HepG2 (cell line): ENCODE results near the gene SPARC. TPM values are rescaled to one million over a fixed set of nuclear protein-coding genes. Genes with fewer than 3 reads are reported as not detected.

Experiments used
- ATAC-seq: fragments of 200-7000 bp; cut with Tn5 transposase; 3 replicates; pipeline ENCODE4 v1.9.1; 2020; ENCODE audit warnings: mild to moderate bottlenecking, moderate library complexity
- BruUV-seq: library from RNA; stranded (reverse); fragments of 400-500 nt; replicated peaks from 2 replicates; lab custom pipeline; 2021; lab: Mats Ljungman, UMichigan
- CTCF ChIA-PET: fragments of 300-600 bp; formaldehyde crosslinking; extraction: SDS; loops from one replicate; lab custom pipeline; 2021; ENCODE audit warnings: low total read pairs, inconsistent platforms, low intra/inter-chr PET ratio; lab: Yijun Ruan, JAX
- POLR2A ChIA-PET: fragments of 350-600 bp; sonication (Branson Sonifier 250); formaldehyde crosslinking; loops from one replicate; lab custom pipeline; 2020; ENCODE audit warnings: antibody characterized with exemption, inconsistent platforms; lab: Yijun Ruan, JAX
- DNase-seq: peaks from one replicate; pipeline ENCODE4 v3.0.0-alpha.2; 2015; ENCODE audit warnings: low spot score
- FAIRE-seq: peaks from 3 replicates; lab custom pipeline; 2011; peaks lifted over from hg19 to GRCh38; lab: Jason Lieb, UNC
- H2AFZ ChIP-seq: one replicate; pipeline ENCODE4 v1.6.1; 2011; ENCODE audit warnings: low read length, inconsistent platforms
- H3K27ac ChIP-seq: fragments of 300-600 bp; 3 replicates; pipeline ENCODE4 v1.8.0; 2011; ENCODE audit warnings: mixed run types, mild to moderate bottlenecking, mixed read lengths, low read length, inconsistent platforms; ENCODE audit not compliant: insufficient read depth; ENCODE audit errors: extremely low read length
- H3K27me3 ChIP-seq, 2 experiments: fragments of 200-600 bp in 1 of 2; 2 replicates in 1 of 2; 3 replicates in 1 of 2; pipeline versions ENCODE4 v1.6.0 to v1.8.0; 2011; ENCODE audit warnings: low read length in 2 of 2, mild to moderate bottlenecking in 2 of 2, moderate library complexity in 2 of 2, inconsistent platforms in 1 of 2; ENCODE audit not compliant: insufficient read depth in 2 of 2, control insufficient read depth in 1 of 2
- H3K36me3 ChIP-seq, 2 experiments: fragments of 200-600 bp in 1 of 2; replicated peaks in 1 of 2; 2 replicates in 1 of 2; 3 replicates in 1 of 2; pipeline versions ENCODE4 v1.5.1 to v1.8.0; 2011; ENCODE audit warnings: low read length in 2 of 2, inconsistent platforms in 1 of 2; ENCODE audit not compliant: insufficient read depth in 2 of 2, control insufficient read depth in 1 of 2
- H3K4me1 ChIP-seq: 2 replicates; pipeline ENCODE4 v1.5.1; 2012; ENCODE audit warnings: low read length, inconsistent platforms; ENCODE audit not compliant: insufficient read depth
- H3K4me2 ChIP-seq: 2 replicates; pipeline ENCODE4 v1.6.0; 2011; ENCODE audit warnings: low read depth, low read length, inconsistent platforms
- H3K4me3 ChIP-seq, 3 experiments: fragments of 200-600 bp in 1 of 3; sonication (generic), shearing (Covaris generic) in 1 of 3; replicated peaks in 1 of 3; 2 replicates each; pipeline ENCODE4 v1.5.1; 2011 to 2016; ENCODE audit warnings: low read length in 3 of 3, inconsistent platforms in 2 of 3, low read depth in 2 of 3, mild to moderate bottlenecking in 2 of 3, control low read depth in 1 of 3, mixed read lengths in 1 of 3; ENCODE audit not compliant: insufficient read depth in 1 of 3
- H3K79me2 ChIP-seq: one replicate; pipeline ENCODE4 v1.6.1; 2011; ENCODE audit warnings: low read length, inconsistent platforms; ENCODE audit not compliant: insufficient read depth
- H3K9ac ChIP-seq: 2 replicates; pipeline ENCODE4 v1.6.0; 2011; ENCODE audit warnings: mild to moderate bottlenecking, low read depth, low read length, inconsistent platforms; ENCODE audit not compliant: insufficient read depth
- H3K9me3 ChIP-seq: 2 replicates; pipeline ENCODE4 v1.5.1; 2012; ENCODE audit warnings: mild to moderate bottlenecking, low read length
- H4K20me1 ChIP-seq: 2 replicates; pipeline ENCODE4 v1.6.0; 2011; ENCODE audit warnings: inconsistent platforms, mild to moderate bottlenecking, low read length, moderate library complexity; ENCODE audit not compliant: insufficient read depth
- KLF15 ChIP-seq: sonication (generic); formaldehyde crosslinking; IDR thresholded peaks from 2 replicates; pipeline ENCODE4 v1.8.1; 2023; ENCODE audit warnings: borderline replicate concordance, mild to moderate bottlenecking, inconsistent platforms, missing genetic modification reagents, mixed read lengths
- MED1 ChIP-seq: sonication (generic); formaldehyde crosslinking; IDR thresholded peaks from 2 replicates; pipeline ENCODE4 v1.4.0; 2020; ENCODE audit warnings: missing genetic modification reagents
- NR3C1 ChIP-seq: sonication (generic); formaldehyde crosslinking; IDR thresholded peaks from 2 replicates; pipeline ENCODE4 v1.4.0; 2020; ENCODE audit warnings: missing genetic modification reagents
- SP140L ChIP-seq: sonication (generic); formaldehyde crosslinking; IDR thresholded peaks from 2 replicates; pipeline ENCODE4 v1.4.0; 2020; ENCODE audit warnings: missing genetic modification reagents, borderline replicate concordance
- TMF1 ChIP-seq: sonication (generic); formaldehyde crosslinking; IDR thresholded peaks from 2 replicates; pipeline ENCODE4 v1.8.1; 2022; ENCODE audit warnings: low read depth, missing genetic modification reagents
- ZFP37 ChIP-seq: sonication (generic); formaldehyde crosslinking; IDR thresholded peaks from 2 replicates; pipeline ENCODE4 v1.4.0; 2020; ENCODE audit warnings: missing genetic modification reagents, borderline replicate concordance
- ZNF34 ChIP-seq: sonication (generic); formaldehyde crosslinking; IDR thresholded peaks from 2 replicates; pipeline ENCODE4 v1.4.0; 2020; ENCODE audit warnings: mild to moderate bottlenecking, missing genetic modification reagents, borderline replicate concordance
- ZNF382 ChIP-seq: sonication (generic); formaldehyde crosslinking; IDR thresholded peaks from 2 replicates; pipeline ENCODE4 v1.5.0; 2020; ENCODE audit warnings: missing genetic modification reagents, mild to moderate bottlenecking, borderline replicate concordance
- ZNF564 ChIP-seq: sonication (generic); formaldehyde crosslinking; IDR thresholded peaks from 2 replicates; pipeline ENCODE4 v1.8.1; 2023; ENCODE audit warnings: mild to moderate bottlenecking, missing genetic modification reagents
- WGBS: methylation state at CpG from one replicate; pipeline ENCODE4 v1.1.6; 2017; ENCODE audit warnings: low lambda C conversion rate; 5-methylcytosine and 5-hydroxymethylcytosine counted together
- in situ Hi-C: cut with HindIII; loops from 2 replicates; pipeline ENCODE4 v1.10.0; 2017; ENCODE audit warnings: low pct_unique_long_range_greater_than_20kb; ENCODE audit not compliant: extremely low pct_ligation_motif_present
- intact Hi-C: fragments of 100-400 bp; cut with micrococcal nuclease; formaldehyde crosslinking; loops from one replicate; pipeline ENCODE4 v1.10.0; 2022; ENCODE audit not compliant: unreplicated experiment
- polyA plus RNA-seq, 8 experiments: library from polyadenylated mRNA; depleted of rRNA in 3 of 8; stranded (reverse) in 7 of 8; unstranded in 1 of 8; fragments of >200 nt; fragmentation: Illumina TruSeq in 4 of 8; extraction: Trizol in 4 of 8; gene quantifications; 2 replicates each; pipeline versions ENCODE4 v1.2.1 to v1.2.3, GENCODE V29; 2011 to 2016; ENCODE audit warnings: low read depth in 4 of 8, missing spikeins in 1 of 8, mixed read lengths in 1 of 8; ENCODE audit not compliant: insufficient read depth in 1 of 8
- total RNA-seq, 5 experiments: library from RNA; depleted of rRNA; stranded (reverse); fragments of >200 nt; fragmentation: Illumina TruSeq; extraction: Trizol; gene quantifications; 2 replicates each; pipeline ENCODE4 v1.2.3, GENCODE V29; 2016; ENCODE audit warnings: low read depth in 1 of 5

The SPARC gene
- total and polyA plus RNA-seq, 2 of the 13 experiments (the other 11 are each of a cell fraction or from before 2014, with no cell fraction given) = 76.7 to 192 TPM

DNA sequence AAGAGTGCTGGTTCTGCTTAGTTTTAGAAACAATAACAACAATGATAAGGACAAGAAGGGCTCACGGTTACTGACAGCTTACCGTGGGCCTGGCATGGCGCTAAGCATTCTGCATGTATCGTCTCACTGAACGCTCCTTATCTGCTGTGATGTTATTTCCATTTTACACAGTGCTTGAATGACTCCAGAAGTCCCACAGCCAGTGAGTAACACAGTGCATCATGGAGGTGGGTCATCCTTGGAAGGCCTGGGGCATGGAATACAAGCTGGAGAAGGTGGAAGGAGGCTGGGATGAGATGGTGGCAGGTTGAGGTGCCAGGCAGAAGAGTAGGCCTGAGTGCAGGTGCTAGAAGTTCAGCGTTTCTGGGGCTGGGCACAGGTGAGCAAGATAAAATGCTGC is 59.1 kb downstream of the SPARC start:
- Histone ChIP-seq H4K20me1 (no peaks in the 10 kb centered on the region), H3K9ac (no peak overlapping the region), H2AFZ (no peak overlapping the region), H3K36me3 (no peaks in the 10 kb centered on the region), H3K9me3 (no peaks in the 10 kb centered on the region), H3K27me3 (peaks cover 2 to 23% of the 10 kb centered on the region in 2 experiments; a peak in 2 of 5 replicates), H3K4me3 (no peak overlapping the region), H3K27ac (no peak overlapping the region), H3K4me1 (peaks cover 8% of the 10 kb centered on the region), H3K4me2 (no peak overlapping the region), H3K79me2 (no peaks in the 10 kb centered on the region)
- in situ Hi-C loops = no loop called here
- DNase-seq (no peak), ATAC-seq (no peak), FAIRE-seq (no peak)
- ChIA-PET POLR2A (no interaction called here), CTCF (no interaction called here)
- BruUV-seq = no TSS peak
- 54% methylated on average over 6 of the region's 6 CpGs for WGBS
- TF ChIP-seq ZNF382 (CRISPR knock-in tag) (no peak), KLF15 (CRISPR knock-in tag) (no peak)
- intact Hi-C loops = no loop called here

GRCh38 chr5:151625285-151625684 is 61.4 kb downstream of the SPARC start:
- 74% methylated on average over 6 of the region's 9 CpGs for WGBS
- H3K4me1 ChIP-seq = no peaks in the 10 kb centered on the region
- H4K20me1 ChIP-seq = no peaks in the 10 kb centered on the region
- no peak for FAIRE-seq
- no peak for TF ChIP-seq SP140L (CRISPR knock-in tag)
- no peak for TF ChIP-seq ZFP37 (CRISPR knock-in tag)
- TF ChIP-seq ZNF34 (CRISPR knock-in tag) = no peak
- TF ChIP-seq NR3C1 (CRISPR knock-in tag) = no peak
- no peak for TF ChIP-seq ZNF564 (CRISPR knock-in tag)
- no peak for TF ChIP-seq MED1 (CRISPR knock-in tag)
- no peak for TF ChIP-seq TMF1 (CRISPR knock-in tag)
- POLR2A ChIA-PET = no interaction called here
- H3K9ac ChIP-seq = no peak overlapping the region
- no peaks in the 10 kb centered on the region for H3K9me3 ChIP-seq
- no peaks in the 10 kb centered on the region for H3K79me2 ChIP-seq
- no peak overlapping the region for H3K4me3 ChIP-seq
- H2AFZ ChIP-seq = no peak overlapping the region
- intact Hi-C loops (no loop called here), in situ Hi-C loops (no loop called here)
- BruUV-seq = no TSS peak
- DNase-seq = no peak
- CTCF ChIA-PET = no interaction called here
- ATAC-seq = no peak
- H3K27me3 ChIP-seq = peaks cover 0 to 32% of the 10 kb centered on the region in 2 experiments; a peak in 3 of 5 replicates
- H3K4me2 ChIP-seq = no peak overlapping the region
- no peaks in the 10 kb centered on the region for H3K36me3 ChIP-seq
- no peak overlapping the region for H3K27ac ChIP-seq
